GM12865 (cell line): ENCODE measurements around the gene TMCC3.
A peak's percentile ranks its signal among the peaks of the same experiment; 100 is the strongest.

Experiments
- DNase-seq: peaks from one replicate; pipeline ENCODE4 v3.0.0; 2010; ENCODE audit warnings: low read depth
- H3K4me3 ChIP-seq: 2 replicates; pipeline ENCODE4 v1.5.1; 2011; ENCODE audit warnings: mild to moderate bottlenecking, low read depth, low read length, control low read depth
- TF ChIP-seq, protein P1 (sequence below): IDR thresholded peaks from 2 replicates; pipeline ENCODE4 v1.5.1; 2011; ENCODE audit warnings: low read length, control low read depth, low read depth, inconsistent platforms; ENCODE audit not compliant: insufficient read depth; ENCODE audit errors: missing control alignments

The TMCC3 gene

DNA sequence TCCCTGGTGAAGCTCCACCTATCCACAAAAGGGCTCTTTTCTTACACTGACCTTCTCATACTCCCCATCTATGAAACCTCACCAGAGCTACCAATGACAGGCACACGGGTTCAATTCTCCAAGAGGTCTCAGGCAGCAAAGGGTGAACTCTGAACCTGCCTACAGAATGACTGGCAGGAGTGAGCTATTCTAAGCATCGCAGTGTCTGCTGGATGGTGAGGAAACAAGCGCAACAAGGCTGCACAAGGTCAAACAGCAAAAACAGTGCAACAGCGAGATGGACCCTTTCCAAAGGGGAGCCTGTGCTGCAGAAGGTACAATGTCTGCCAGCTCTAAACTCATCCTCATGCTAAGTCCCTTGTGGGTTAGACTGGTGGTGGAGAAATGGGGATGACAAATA, 22.0 kb downstream of the TMCC3 start:
- TF ChIP-seq, protein P1, sequence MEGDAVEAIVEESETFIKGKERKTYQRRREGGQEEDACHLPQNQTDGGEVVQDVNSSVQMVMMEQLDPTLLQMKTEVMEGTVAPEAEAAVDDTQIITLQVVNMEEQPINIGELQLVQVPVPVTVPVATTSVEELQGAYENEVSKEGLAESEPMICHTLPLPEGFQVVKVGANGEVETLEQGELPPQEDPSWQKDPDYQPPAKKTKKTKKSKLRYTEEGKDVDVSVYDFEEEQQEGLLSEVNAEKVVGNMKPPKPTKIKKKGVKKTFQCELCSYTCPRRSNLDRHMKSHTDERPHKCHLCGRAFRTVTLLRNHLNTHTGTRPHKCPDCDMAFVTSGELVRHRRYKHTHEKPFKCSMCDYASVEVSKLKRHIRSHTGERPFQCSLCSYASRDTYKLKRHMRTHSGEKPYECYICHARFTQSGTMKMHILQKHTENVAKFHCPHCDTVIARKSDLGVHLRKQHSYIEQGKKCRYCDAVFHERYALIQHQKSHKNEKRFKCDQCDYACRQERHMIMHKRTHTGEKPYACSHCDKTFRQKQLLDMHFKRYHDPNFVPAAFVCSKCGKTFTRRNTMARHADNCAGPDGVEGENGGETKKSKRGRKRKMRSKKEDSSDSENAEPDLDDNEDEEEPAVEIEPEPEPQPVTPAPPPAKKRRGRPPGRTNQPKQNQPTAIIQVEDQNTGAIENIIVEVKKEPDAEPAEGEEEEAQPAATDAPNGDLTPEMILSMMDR = no peak
- no peak overlapping the region for H3K4me3 ChIP-seq
- DNase-seq = no peak

GRCh38 chr12:94625531-94625930, 24.8 kb downstream of the TMCC3 start:
- H3K4me3 ChIP-seq = no peak overlapping the region
- TF ChIP-seq, protein P1 = no peak
- DNase-seq = no peak

DNA sequence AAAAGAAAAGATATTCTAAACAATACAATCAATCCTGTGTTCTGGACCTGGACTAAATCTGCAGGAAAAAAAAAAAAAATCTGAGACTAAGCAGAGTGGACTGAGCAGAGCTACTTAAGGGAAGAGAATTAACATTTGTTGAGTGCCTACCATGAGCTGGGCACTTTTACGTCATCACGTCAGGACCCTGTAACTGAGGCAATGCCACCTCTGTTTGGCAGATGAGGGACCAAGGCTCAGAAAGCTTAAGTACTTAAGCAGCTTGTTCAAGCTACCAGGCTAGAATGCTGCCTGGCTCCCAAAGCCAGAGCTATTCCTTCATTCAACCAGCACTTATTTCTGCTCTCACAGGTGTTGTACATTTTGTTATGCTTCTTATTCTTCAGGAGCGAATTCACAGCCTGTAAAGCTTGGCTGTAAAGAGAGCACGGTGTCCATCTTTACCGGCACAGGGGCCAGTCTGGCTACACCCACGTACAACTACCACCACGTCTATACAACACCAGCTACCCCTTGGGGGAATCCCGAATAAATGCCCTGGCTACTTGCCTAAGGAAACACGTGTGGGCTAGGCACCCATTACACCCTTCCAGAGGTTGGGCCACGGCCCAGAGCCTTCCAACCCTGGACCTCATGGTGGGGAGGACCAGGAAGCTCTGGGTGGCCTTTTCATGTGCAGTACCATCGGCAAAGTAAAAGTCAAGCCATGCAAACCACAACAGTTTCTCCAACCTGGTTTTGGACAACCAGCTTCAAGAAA, 27.0 kb downstream of the TMCC3 start:
- TF ChIP-seq, protein P1 = no peak
- no peak overlapping the region for H3K4me3 ChIP-seq
- DNase-seq = peak; percentile 17

- no peak for DNase-seq
- H3K4me3 ChIP-seq = peak overlapping the region; percentile 22; the same call in 1 of the 2 replicates
- TF ChIP-seq, protein P1 = no peak
These were observed 27.9 kb downstream of the TMCC3 start for GRCh38 chr12:94622475-94622874.

DNA sequence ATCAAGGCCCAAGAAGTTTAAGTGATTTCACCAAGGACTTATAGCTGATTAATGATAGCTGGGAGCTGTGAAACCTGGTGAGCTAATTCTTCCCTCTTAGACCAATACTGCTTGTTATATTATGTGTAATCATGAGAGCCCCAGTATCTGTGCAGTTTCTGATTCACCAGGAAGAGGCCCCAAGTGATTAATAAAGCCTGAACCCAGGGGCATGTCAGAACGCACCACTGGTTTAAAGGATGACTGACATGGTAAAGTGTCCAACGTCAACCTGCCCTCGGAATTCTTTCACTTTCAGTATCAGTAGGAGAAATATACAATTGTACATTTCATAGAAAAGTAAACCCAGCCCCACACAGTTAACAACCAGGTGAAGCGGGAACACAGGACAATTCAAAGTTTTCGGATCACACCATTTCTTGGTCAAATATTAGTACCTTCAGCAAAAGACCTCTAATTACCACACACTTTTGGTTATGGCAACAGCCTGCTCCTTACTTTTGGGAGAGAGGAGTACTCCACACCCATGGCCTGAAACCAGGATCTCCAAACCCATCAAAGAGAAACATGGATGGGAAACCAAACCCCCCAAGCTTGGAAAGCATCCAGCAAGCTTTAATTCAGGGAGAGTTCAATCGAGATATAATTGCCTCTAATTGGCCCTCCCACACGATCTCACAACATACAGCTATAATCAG, 28.5 kb downstream of the TMCC3 start:
- DNase-seq = peak; percentile 91
- peak overlapping the region; percentile 22 for H3K4me3 ChIP-seq
- TF ChIP-seq, protein P1 = no peak

DNA sequence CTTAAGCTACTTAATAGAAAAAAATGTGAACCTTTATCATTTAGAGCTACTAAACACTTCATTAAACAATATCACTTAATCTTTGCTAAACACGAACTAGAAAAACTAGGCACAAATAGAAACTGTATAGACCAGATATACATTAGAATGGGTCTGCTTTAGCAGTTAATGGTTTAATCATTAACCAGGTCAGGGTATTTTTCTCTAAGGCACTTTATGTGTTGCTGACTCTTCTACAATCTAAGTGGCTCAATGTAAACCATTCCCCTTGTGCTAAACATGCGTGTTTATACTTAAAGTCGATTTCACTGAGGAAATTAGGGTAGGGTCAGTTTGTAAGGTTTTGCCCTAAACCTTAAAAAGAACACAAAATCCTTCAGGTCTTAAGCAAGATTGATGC, 29.7 kb downstream of the TMCC3 start:
- no peak overlapping the region for H3K4me3 ChIP-seq

More for the DNA sequence above, 29.7 kb downstream of the TMCC3 start:
- TF ChIP-seq, protein P1 = no peak
- DNase-seq = no peak
